NOMO-1 treated with DMSO at 0.1 percent for 48 hours (cell line): ENCODE data around the gene SHROOM1.
A peak's percentile ranks its signal among the peaks of the same experiment; 100 is the strongest.

Experiments
- DNase-seq: peaks from one replicate; lab custom pipeline; 2025; ENCODE audit not compliant: unreplicated experiment; lab: John Stamatoyannopoulos, UW

Gene SHROOM1

GRCh38 chr5:132825033-132825833 lies 5.2 kb downstream of the SHROOM1 start:
- DNase-seq: no peak

GRCh38 chr5:132824426-132824825 lies 6.0 kb downstream of the SHROOM1 start:
- no peak for DNase-seq

- no peak for DNase-seq
Measured at GRCh38 chr5:132823481-132824050, 6.9 kb downstream of the SHROOM1 start.

GRCh38 chr5:132822650-132823480 lies 7.6 kb downstream of the SHROOM1 start:
- DNase-seq: no peak

- no peak for DNase-seq
Measured at GRCh38 chr5:132821791-132822190, 8.7 kb downstream of the SHROOM1 start.

GRCh38 chr5:132821350-132821749 lies 9.1 kb downstream of the SHROOM1 start:
- no peak for DNase-seq

GRCh38 chr5:132820162-132820754 lies 10.2 kb downstream of the SHROOM1 start:
- DNase-seq: peak; percentile 84

GRCh38 chr5:132819468-132819867 lies 11.0 kb downstream of the SHROOM1 start:
- DNase-seq: no peak

GRCh38 chr5:132817011-132817410 lies 13.4 kb downstream of the SHROOM1 start:
- DNase-seq: no peak

GRCh38 chr5:132816554-132816953 lies 13.9 kb downstream of the SHROOM1 start:
- no peak for DNase-seq

- no peak for DNase-seq
Measured at GRCh38 chr5:132816083-132816482, 14.4 kb downstream of the SHROOM1 start.

- no peak for DNase-seq
Measured at GRCh38 chr5:132815454-132815853, 15.0 kb downstream of the SHROOM1 start.

- no peak for DNase-seq
Measured at GRCh38 chr5:132814503-132815294, 15.7 kb downstream of the SHROOM1 start.

GRCh38 chr5:132813599-132814502 lies 16.6 kb downstream of the SHROOM1 start:
- DNase-seq: no peak

GRCh38 chr5:132812781-132813598 lies 17.5 kb downstream of the SHROOM1 start, which contains the start of gene SOWAHA:
Gene SOWAHA, plus strand, starts transcription at chr5:132813302. Its CDS starts 320 bp downstream, at chr5:132813622.
- no peak for DNase-seq

GRCh38 chr5:132812123-132812765 lies 18.2 kb downstream of the SHROOM1 start:
- peak; percentile 73 for DNase-seq

- DNase-seq: no peak
Measured at GRCh38 chr5:132810605-132811004, 19.8 kb downstream of the SHROOM1 start.

- no peak for DNase-seq
Measured at GRCh38 chr5:132808866-132809265, 21.6 kb downstream of the SHROOM1 start.
